Stimulated activated CD4-positive, alpha-beta T cell treated with anti-CD3 and anti-CD28 coated beads, TNF-alpha, amount 100 ng/mL, for 4 hours (primary cell): ENCODE measurements around the gene TLR6.
"Not testable (repeated sequence)": the region's sequence is repeated elsewhere in the genome, so short reads cannot be mapped to it uniquely, and the experiment has no call there.

ENCODE experiments used
- DNase-seq, 3 experiments: peaks; one replicate each; pipeline ENCODE4 v3.0.0-alpha.2; 2020; ENCODE audit warnings: low read depth in 3 of 3

Gene TLR6

DNA sequence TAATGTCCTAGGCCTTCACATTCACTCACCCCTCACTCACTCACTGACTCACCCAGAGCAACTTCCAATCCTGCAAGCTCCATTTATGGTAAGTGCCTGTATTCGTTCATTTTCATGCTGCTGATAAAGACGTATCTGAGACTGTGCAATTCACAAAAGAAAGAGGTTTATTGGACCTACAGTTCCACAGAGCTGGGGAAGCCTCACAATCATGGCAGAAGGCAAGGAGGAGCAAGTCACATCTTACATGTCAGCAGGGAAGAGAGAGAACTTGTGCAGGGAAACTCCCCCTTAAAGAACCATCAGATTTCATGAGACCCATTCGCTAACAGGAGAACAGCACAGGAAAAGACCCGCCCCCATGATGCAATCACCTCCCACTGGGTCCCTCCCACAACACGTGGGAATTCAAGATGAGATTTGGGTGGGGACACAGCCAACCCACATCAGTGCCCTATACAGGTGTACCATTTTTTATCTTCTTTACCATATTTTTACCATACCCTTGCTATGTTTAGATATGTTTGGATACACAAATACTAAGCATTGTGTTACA, 33.8 kb downstream of the TLR6 start:
- DNase-seq: no peak

GRCh38 chr4:38821739-38822138, 34.9 kb downstream of the TLR6 start:
- no peak for DNase-seq

DNA sequence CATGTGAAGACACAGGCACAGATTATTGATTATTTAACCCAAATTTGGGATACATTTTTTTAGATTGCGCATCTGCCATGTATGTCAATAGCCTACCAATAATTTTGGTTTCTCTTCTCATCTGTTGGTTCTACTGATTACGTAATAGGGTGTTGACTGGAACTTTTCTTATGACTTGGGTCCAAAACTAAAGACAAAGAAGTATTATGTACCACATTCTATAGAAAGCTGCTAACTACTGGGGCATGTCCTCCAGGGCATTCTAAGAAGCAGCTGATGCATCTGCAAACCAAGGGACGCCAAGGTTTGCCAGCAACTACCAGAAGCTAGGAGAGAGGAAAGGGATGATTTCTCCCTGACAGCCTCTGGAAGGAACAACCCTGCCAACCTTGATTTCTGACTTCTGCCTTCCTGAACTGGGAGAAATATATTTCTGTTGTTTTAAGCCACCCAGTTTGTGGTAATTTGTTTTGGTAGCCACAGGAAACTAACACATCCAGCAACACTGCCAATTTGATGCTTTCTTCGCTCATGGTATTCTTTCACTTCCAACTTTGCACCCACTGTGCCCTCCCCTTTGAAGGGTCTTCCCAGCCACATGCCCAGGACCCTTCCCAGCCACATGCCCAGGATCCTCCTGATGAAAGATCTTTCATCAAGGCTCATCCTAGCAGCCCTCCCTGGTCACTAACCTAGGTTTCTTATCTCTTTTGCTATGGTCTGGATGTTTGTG, 36.1 kb downstream of the TLR6 start:
- DNase-seq: no peak

- no peak for DNase-seq
These were observed 37.0 kb downstream of the TLR6 start for GRCh38 chr4:38819569-38819968.

- no peak for DNase-seq
These were observed 38.1 kb downstream of the TLR6 start for GRCh38 chr4:38818441-38818976.

- DNase-seq: no peak
These were observed 40.5 kb downstream of the TLR6 start for GRCh38 chr4:38815885-38816782.

- DNase-seq: no peak
These were observed 42.2 kb downstream of the TLR6 start for GRCh38 chr4:38814386-38814785.

- DNase-seq: no peak
These were observed 45.3 kb downstream of the TLR6 start for GRCh38 chr4:38811297-38811696.

DNA sequence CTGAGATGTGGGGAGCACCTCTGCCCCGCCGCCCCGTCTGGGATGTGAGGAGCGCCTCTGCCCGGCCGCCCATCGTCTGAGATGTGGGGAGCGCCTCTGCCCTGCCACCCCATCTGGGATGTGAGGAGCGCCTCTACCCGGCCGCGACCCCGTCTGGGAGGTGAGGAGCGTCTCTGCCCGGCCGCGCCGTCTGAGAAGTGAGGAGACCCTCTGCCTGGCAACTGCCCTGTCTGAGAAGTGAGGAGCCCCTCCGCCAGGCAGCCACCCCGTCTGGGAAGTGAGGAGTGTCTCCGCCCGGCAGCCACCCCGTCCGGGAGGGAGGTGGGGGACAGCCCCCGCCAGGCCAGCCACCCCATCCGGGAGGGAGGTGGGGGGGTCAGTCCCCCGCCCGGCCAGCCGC, 49.2 kb downstream of the TLR6 start:
- DNase-seq: not testable (repeated sequence)

GRCh38 chr4:38806251-38806650, 50.4 kb downstream of the TLR6 start:
- DNase-seq: not testable (repeated sequence)

- no peak for DNase-seq
These were observed 51.0 kb downstream of the TLR6 start for GRCh38 chr4:38805530-38806145.

DNA sequence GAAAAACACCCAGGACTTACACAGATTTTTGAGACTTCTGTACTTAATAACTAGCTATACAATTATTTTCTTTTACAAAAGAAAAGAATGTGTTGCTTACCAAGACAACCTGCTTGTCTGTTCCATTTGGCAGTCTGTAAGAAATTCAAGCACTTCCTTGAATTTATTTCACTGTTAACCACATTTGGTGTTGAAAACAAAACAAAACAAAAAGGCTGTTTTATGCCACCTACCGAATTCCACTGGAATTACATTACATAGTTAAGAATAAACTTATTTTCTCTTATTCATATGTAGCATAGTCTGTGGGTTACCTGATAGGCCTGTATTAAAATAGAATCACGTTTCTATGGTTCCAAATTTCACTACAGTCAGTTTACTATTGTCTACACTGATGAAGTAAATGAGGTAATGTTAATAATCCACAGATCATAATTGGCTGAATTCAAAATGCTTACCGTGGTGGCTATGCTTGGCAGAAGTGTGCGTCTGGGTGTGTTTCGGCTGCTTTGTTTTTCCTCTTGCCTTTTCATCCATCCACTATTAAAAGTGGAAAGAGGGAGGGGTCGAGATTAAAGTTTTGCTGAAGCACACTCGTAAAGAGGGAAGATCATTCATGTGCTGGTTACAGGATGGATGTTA, 51.8 kb downstream of the TLR6 start, which contains the start of gene TLR1:
TLR1 (minus strand) TSS at position 138 of the 642 bp plus-strand sequence. CDS start 5,960 bp downstream, outside the sequence.
- no peak for DNase-seq

DNA sequence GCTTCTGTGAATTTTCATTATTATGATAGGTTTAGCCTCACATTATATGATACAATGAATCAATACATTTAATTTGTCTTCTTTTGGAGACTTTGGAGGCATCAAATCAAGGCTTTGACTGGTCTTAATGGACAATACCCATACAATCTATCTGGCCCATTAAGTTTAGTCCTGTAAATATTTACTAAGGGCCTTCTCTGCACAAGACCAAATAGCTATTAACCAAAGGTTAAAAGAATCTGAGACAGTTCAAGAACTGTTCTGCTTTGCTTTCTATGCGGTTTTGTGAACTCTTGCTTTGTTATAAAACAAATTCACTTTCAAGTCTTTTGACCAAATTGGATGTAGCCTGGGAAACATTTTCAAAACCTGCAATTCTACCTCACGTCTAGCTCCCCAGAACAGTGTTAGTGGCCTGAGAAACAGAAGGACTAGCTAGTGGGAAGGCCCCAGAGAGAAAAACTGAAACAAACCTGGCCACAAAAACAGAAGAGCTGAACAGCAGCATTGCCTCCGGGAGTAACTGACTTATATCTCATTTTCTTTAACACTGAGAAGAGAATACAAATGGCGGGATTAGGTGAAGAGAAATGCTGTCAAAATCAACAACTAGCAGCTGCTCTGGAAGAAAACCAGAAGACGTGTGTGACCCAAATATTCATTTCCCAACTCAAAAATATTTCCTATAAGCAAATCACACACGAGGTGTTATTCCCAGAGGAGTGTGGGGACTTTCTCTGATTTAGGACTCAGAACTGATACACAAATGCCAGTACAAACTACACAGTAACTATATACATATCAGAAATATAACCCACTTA, 52.6 kb downstream of the TLR6 start:
- DNase-seq: no peak

- no peak for DNase-seq
These were observed 53.9 kb downstream of the TLR6 start for GRCh38 chr4:38802561-38803355.

GRCh38 chr4:38800961-38801450, 55.6 kb downstream of the TLR6 start:
- DNase-seq: no peak

DNA sequence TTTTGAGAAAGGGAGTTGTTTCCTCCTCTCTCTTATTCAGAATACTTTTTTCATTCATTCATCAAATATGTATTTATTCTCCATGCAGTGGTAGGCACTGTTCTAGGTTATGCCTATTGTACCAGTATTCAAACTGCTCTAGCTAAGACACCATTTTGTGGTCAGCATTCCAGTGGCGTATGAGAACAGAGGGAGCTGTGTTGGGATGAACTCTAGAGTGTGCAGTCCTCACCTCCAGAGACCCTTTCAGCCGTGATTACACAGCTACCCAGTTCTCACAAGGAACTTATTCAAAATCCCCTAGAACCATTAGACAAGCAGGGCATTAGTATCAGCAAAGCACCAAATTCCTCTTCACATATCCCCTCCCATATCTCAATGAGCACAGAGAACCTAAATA, 56.3 kb downstream of the TLR6 start:
- no peak for DNase-seq

- no peak for DNase-seq
These were observed 61.5 kb downstream of the TLR6 start for GRCh38 chr4:38795087-38795486.

- no peak for DNase-seq
These were observed 62.6 kb downstream of the TLR6 start for GRCh38 chr4:38794051-38794450.

- no peak for DNase-seq
These were observed 65.6 kb downstream of the TLR6 start for GRCh38 chr4:38791010-38791409.
